A549 treated with GW870086 at 1 μM for 4 hours (cell line): ENCODE data around the gene TRIML1. TPM values are rescaled to one million over a fixed set of nuclear protein-coding genes. Genes with fewer than 3 reads are reported as not detected.

Source experiments
- total RNA-seq: library from RNA; stranded (reverse); fragments of 200-300 nt; extraction: Qiagen RNA extraction; gene quantifications from 5 replicates; pipeline ENCODE4 v1.2.3, GENCODE V29; 2022; ENCODE audit warnings: low read depth

The TRIML1 gene, protein sequence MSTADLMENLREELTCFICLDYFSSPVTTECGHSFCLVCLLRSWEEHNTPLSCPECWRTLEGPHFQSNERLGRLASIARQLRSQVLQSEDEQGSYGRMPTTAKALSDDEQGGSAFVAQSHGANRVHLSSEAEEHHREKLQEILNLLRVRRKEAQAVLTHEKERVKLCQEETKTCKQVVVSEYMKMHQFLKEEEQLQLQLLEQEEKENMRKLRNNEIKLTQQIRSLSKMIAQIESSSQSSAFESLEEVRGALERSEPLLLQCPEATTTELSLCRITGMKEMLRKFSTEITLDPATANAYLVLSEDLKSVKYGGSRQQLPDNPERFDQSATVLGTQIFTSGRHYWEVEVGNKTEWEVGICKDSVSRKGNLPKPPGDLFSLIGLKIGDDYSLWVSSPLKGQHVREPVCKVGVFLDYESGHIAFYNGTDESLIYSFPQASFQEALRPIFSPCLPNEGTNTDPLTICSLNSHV
- 0.08 TPM in 1 of 5 replicates, not detected in the others for total RNA-seq

DNA sequence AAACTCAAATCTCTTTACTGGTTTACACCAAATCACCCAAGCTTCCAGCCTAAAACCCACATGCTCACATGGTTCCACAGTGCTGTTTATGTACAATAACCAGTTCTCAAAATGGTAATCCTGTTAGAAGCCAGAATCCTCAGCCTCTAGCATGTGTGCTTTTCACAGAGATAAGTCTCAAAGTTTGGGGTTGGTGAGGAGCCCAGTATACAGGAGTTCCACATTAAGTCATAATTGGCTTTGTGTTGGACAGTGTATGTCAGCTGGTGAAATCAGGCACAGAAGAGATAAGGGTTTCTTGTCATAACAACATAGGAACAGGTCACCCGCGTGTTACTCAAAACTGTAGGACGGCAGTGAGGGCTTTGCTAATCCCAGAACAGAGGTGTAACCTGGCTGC lies at the start of gene TRIML1:
Gene TRIML1, plus strand, starts transcription at position 301 of the 400 bp plus-strand sequence. CDS start 118 bp downstream, outside the sequence.

GRCh38 chr4:188109157-188109755 lies 30.0 kb upstream of the TRIML1 start, which contains the start of gene TRIML2:
TRIML2 (minus strand) TSS chr4:188109603; CDS start chr4:188105368, 4,235 bp downstream.

Other genes starting within 250 kb of the TRIML1 start
- 0.07 TPM in 1 of 5 replicates, not detected in the others for gene ZFP42, start 143.7 kb upstream of the TRIML1 start, total RNA-seq
- 39.1 to 59.1 TPM (median 46.0 TPM) in 5 replicates for gene TRIML2, start 29.8 kb upstream of the TRIML1 start, total RNA-seq